GM18498 (cell line): ENCODE measurements around the gene SERPINA9.
"Not testable (repeated sequence)": the region's sequence is repeated elsewhere in the genome, so short reads cannot be mapped to it uniquely, and the experiment has no call there.

Experiments
- ATAC-seq: cut with Tn5 transposase; IDR thresholded peaks from one replicate; pipeline ENCODE4 v1.9.1; 2021; ENCODE audit warnings: mild to moderate bottlenecking, moderate library complexity; ENCODE audit not compliant: unreplicated experiment

The SERPINA9 gene

GRCh38 chr14:94489336-94489735 is 13.3 kb upstream of the SERPINA9 start:
- ATAC-seq = no peak

- ATAC-seq = no peak
Observed at GRCh38 chr14:94486883-94487282, 10.9 kb upstream of the SERPINA9 start.

- peak; percentile 51 for ATAC-seq
Observed at GRCh38 chr14:94485944-94486841, 10.2 kb upstream of the SERPINA9 start.

- no peak for ATAC-seq
Observed at GRCh38 chr14:94484481-94484880, 8.5 kb upstream of the SERPINA9 start.

GRCh38 chr14:94483729-94484275 is 7.8 kb upstream of the SERPINA9 start:
- ATAC-seq = no peak

- ATAC-seq = peak; percentile 61
Observed at GRCh38 chr14:94483071-94483451, 7.1 kb upstream of the SERPINA9 start.

GRCh38 chr14:94482132-94483070 is 6.4 kb upstream of the SERPINA9 start:
- not testable (repeated sequence) for ATAC-seq

GRCh38 chr14:94481468-94482131 is 5.6 kb upstream of the SERPINA9 start:
- ATAC-seq = peak; percentile 54

- ATAC-seq = no peak
Observed at GRCh38 chr14:94480809-94481208, 4.8 kb upstream of the SERPINA9 start.

- no peak for ATAC-seq
Observed at GRCh38 chr14:94478420-94478819, 2.4 kb upstream of the SERPINA9 start.

- ATAC-seq = no peak
Observed at GRCh38 chr14:94474581-94475031, 1.4 kb downstream of the SERPINA9 start.

- ATAC-seq = no peak
Observed at GRCh38 chr14:94473666-94474410, 2.2 kb downstream of the SERPINA9 start.

GRCh38 chr14:94472842-94473241 is 3.2 kb downstream of the SERPINA9 start:
- ATAC-seq = no peak

GRCh38 chr14:94471045-94471444 is 5.0 kb downstream of the SERPINA9 start:
- no peak for ATAC-seq

- ATAC-seq = no peak
Observed at GRCh38 chr14:94470311-94470710, 5.7 kb downstream of the SERPINA9 start.

- ATAC-seq = no peak
Observed at GRCh38 chr14:94469261-94469660, 6.7 kb downstream of the SERPINA9 start.

GRCh38 chr14:94467728-94468520 is 8.1 kb downstream of the SERPINA9 start:
- no peak for ATAC-seq

- no peak for ATAC-seq
Observed at GRCh38 chr14:94466706-94467370, 9.2 kb downstream of the SERPINA9 start.

- ATAC-seq = no peak
Observed at GRCh38 chr14:94465042-94465441, 11.0 kb downstream of the SERPINA9 start.
